Endodermal cell (in vitro differentiated cells): ENCODE measurements around the gene ERG. TPM values are rescaled to one million over a fixed set of nuclear protein-coding genes. Genes with fewer than 3 reads are reported as not detected.
A peak's percentile ranks its signal among the peaks of the same experiment; 100 is the strongest.

Experiments
- DNase-seq: peaks from one replicate; pipeline ENCODE4 v3.0.0-alpha.2; 2017
- H3K27ac ChIP-seq: 2 replicates; pipeline ENCODE4 v1.5.1; 2013; ENCODE audit warnings: mild to moderate bottlenecking, low read depth, low read length, moderate library complexity
- H3K27me3 ChIP-seq: 2 replicates; pipeline ENCODE4 v1.6.1; 2013; ENCODE audit warnings: mild to moderate bottlenecking, low read length, moderate library complexity; ENCODE audit not compliant: insufficient read depth, control insufficient read depth, poor library complexity, severe bottlenecking
- H3K36me3 ChIP-seq: 2 replicates; pipeline ENCODE4 v1.7.0; 2013; ENCODE audit warnings: mild to moderate bottlenecking, low read length, moderate library complexity; ENCODE audit not compliant: control insufficient read depth, insufficient read depth
- H3K4me1 ChIP-seq: one replicate; pipeline ENCODE4 v1.7.0; 2013; ENCODE audit warnings: low read length; ENCODE audit not compliant: control insufficient read depth, insufficient read depth
- H3K4me3 ChIP-seq: 2 replicates; pipeline ENCODE4 v1.5.1; 2013; ENCODE audit warnings: mild to moderate bottlenecking, low read length, moderate library complexity
- H3K9ac ChIP-seq: 2 replicates; pipeline ENCODE4 v1.6.1; 2013; ENCODE audit warnings: mild to moderate bottlenecking, low read length, moderate library complexity; ENCODE audit not compliant: poor library complexity, severe bottlenecking; ENCODE audit errors: extremely low read depth
- H3K9me3 ChIP-seq: 2 replicates; pipeline ENCODE4 v1.6.1; 2013; ENCODE audit warnings: mild to moderate bottlenecking, low read length, moderate library complexity; ENCODE audit not compliant: control insufficient read depth
- H3K27ac Mint-ChIP-seq: 2 replicates; pipeline ENCODE4 v1.8.0; 2020; ENCODE audit warnings: mixed read lengths
- H3K27me3 Mint-ChIP-seq: 2 replicates; pipeline ENCODE4 v1.8.0; 2021; ENCODE audit warnings: mild to moderate bottlenecking, mixed read lengths; ENCODE audit not compliant: insufficient read depth
- H3K36me3 Mint-ChIP-seq: 2 replicates; pipeline ENCODE4 v1.8.0; 2020; ENCODE audit warnings: low read depth, mixed read lengths
- H3K4me1 Mint-ChIP-seq: 2 replicates; pipeline ENCODE4 v1.8.0; 2020; ENCODE audit warnings: mixed read lengths
- H3K4me3 Mint-ChIP-seq: 2 replicates; pipeline ENCODE4 v1.8.0; 2020; ENCODE audit warnings: mild to moderate bottlenecking, moderate library complexity, mixed read lengths
- H3K9me3 Mint-ChIP-seq: 2 replicates; pipeline ENCODE4 v1.8.0; 2020; ENCODE audit warnings: mild to moderate bottlenecking, mixed read lengths
- WGBS, 2 experiments: methylation state at CpG; one replicate each; pipeline versions ENCODE4 v1.1.5 to v1.1.7; 2013; ENCODE audit warnings: missing lambda C conversion rate in 2 of 2, mixed read lengths in 1 of 2; ENCODE audit not compliant: insufficient coverage in 1 of 2, insufficient read length in 1 of 2; 5-methylcytosine and 5-hydroxymethylcytosine counted together
- total RNA-seq, 2 donors: library from RNA; stranded (reverse); fragmentation: NEBNext Ultra II Directional in 1 of 2; extraction: Animal tissue kit (Norgen Biotek cat#: 25700) in 1 of 2; gene quantifications; 2 replicates in 1 of 2; 3 replicates in 1 of 2; pipeline ENCODE4 v1.2.1, GENCODE V29; 2021
- TF ChIP-seq, protein P1 (sequence below): fragments of 200-600 bp; sonication (generic); conservative IDR thresholded peaks from 2 replicates; pipeline ENCODE4 v1.5.0; 2021; ENCODE audit warnings: antibody characterized with exemption, mild to moderate bottlenecking

The ERG gene
- total RNA-seq, 2 donors from 2014 or later = not detected

DNA sequence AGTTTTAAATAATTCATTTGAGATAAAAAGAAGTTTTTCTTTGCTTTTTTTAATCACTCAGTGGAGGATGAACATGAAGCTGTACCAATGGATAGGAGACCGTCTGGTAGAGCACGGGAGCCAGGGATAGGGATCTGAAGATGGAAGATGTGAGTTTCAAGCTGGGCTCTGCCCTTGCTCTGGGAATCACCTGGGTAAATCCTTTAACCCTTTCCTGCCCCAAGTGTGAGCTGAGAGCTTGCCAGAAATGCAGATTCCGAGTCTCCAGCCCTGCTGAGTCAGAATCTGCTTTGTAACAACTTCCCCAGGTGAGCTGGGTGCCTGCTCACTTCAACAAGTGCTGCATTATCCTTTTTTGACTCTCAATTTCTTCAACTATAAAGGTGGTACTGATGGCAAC, 44.1 kb downstream of the ERG start:
- Histone ChIP-seq H3K9me3 (no peaks in the 10 kb centered on the region), H3K27ac (no peak overlapping the region), H3K36me3 (no peaks in the 10 kb centered on the region), H3K4me3 (no peak overlapping the region), H3K27me3 (no peaks in the 10 kb centered on the region), H3K9ac (no peak overlapping the region), H3K4me1 (no peaks in the 10 kb centered on the region)
- Mint-ChIP-seq H3K27ac (no peak overlapping the region), H3K4me1 (no peaks in the 10 kb centered on the region), H3K9me3 (no peaks in the 10 kb centered on the region), H3K27me3 (no peaks in the 10 kb centered on the region), H3K4me3 (no peak overlapping the region), H3K36me3 (no peaks in the 10 kb centered on the region)
- DNase-seq = peak; percentile 60
- TF ChIP-seq, protein P1, sequence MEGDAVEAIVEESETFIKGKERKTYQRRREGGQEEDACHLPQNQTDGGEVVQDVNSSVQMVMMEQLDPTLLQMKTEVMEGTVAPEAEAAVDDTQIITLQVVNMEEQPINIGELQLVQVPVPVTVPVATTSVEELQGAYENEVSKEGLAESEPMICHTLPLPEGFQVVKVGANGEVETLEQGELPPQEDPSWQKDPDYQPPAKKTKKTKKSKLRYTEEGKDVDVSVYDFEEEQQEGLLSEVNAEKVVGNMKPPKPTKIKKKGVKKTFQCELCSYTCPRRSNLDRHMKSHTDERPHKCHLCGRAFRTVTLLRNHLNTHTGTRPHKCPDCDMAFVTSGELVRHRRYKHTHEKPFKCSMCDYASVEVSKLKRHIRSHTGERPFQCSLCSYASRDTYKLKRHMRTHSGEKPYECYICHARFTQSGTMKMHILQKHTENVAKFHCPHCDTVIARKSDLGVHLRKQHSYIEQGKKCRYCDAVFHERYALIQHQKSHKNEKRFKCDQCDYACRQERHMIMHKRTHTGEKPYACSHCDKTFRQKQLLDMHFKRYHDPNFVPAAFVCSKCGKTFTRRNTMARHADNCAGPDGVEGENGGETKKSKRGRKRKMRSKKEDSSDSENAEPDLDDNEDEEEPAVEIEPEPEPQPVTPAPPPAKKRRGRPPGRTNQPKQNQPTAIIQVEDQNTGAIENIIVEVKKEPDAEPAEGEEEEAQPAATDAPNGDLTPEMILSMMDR = no peak
- 23 to 25% methylated on average over 3 of the region's 3 CpGs for WGBS, 2 experiments

DNA sequence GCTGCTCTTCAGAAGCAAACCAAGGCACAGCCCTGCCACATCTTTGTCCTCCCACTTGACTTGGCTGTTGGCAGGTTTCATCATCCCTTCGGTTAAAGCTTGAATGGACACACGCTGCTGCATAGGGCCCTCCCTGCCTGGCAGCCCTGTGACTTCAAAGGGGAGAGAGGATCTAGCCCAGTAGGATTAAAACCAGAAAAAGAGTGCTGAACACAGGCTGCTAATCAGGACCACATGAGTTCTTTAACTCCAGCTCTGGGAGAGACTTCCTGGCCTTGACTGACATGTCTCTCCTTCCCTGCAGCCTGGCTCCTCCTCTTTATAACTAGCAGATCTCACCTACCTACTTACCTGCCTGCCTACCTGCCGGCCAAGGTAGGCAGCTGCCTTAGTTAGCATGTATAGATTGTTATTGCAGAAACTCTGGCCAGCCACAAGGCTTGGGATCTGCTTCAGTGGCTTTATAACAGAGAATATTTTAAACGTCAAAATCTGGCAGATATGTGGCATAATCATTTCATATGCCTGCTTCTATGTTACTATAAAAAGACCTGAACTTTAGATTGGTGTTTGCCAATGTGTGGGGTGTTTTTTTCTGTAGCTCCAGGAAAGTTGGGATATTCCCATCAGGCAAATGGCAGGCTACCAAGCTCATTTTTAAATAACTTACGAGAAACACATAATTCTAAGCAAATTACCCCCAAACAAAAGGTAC, 49.4 kb downstream of the ERG start:
- no peak overlapping the region for H3K9ac ChIP-seq
- H3K4me1 ChIP-seq = no peaks in the 10 kb centered on the region
- no peak overlapping the region for H3K4me3 Mint-ChIP-seq
- 39% methylated on average over 3 of the region's 5 CpGs; no CpG with 5 or more reads in 1 of the 2 experiments for WGBS, 2 experiments
- no peaks in the 10 kb centered on the region for H3K9me3 Mint-ChIP-seq
- no peak overlapping the region for H3K4me3 ChIP-seq
- peak overlapping the region; percentile 12 for H3K27ac Mint-ChIP-seq
- no peaks in the 10 kb centered on the region for H3K36me3 Mint-ChIP-seq
- H3K27me3 Mint-ChIP-seq = peaks cover 3% of the 10 kb centered on the region
- no peaks in the 10 kb centered on the region for H3K36me3 ChIP-seq
- peak overlapping the region; percentile 19 for H3K27ac ChIP-seq
- H3K4me1 Mint-ChIP-seq = peaks cover 7% of the 10 kb centered on the region
- peak; percentile 82 for DNase-seq
- TF ChIP-seq, protein P1 = no peak
- H3K9me3 ChIP-seq = no peaks in the 10 kb centered on the region
- no peaks in the 10 kb centered on the region for H3K27me3 ChIP-seq

DNA sequence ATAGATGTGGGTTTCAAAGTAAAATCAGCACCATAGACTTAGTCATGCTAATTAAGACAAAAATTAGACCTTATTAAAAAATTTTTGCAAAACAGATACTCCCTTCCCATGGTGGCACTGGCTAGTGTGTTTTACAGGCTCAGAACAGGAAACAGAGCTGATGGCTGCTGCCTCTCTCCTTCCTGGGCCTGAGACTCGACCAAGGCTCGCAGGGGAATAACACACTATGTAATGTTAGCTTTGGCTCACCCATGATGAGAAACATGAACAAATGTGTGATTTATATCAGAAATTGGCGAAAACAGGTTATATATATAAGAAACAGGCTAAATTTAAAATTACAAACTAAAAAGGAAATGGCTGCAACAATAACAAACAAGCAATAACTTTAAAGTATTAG, 50.7 kb downstream of the ERG start:
- H3K9ac ChIP-seq = no peak overlapping the region
- no peaks in the 10 kb centered on the region for H3K27me3 ChIP-seq
- 100% methylated on average over 2 of the region's 3 CpGs; no CpG with 5 or more reads in 1 of the 2 experiments for WGBS, 2 experiments
- Mint-ChIP-seq H3K27ac (no peak overlapping the region), H3K36me3 (no peaks in the 10 kb centered on the region), H3K4me3 (no peak overlapping the region), H3K4me1 (peaks cover 7% of the 10 kb centered on the region), H3K27me3 (peaks cover 3% of the 10 kb centered on the region), H3K9me3 (no peaks in the 10 kb centered on the region)
- no peak overlapping the region for H3K4me3 ChIP-seq
- no peaks in the 10 kb centered on the region for H3K36me3 ChIP-seq
- no peak for DNase-seq
- H3K9me3 ChIP-seq = no peaks in the 10 kb centered on the region
- H3K4me1 ChIP-seq = no peaks in the 10 kb centered on the region
- TF ChIP-seq, protein P1 = no peak
- H3K27ac ChIP-seq = no peak overlapping the region
